Neural cell (in vitro differentiated cells): ENCODE results near the gene GRIA1. TPM values are rescaled to one million over a fixed set of nuclear protein-coding genes. Genes with fewer than 3 reads are reported as not detected.

Experiments
- H2AFZ ChIP-seq: fragments of 200-600, 300-800 bp; sonication (generic), shearing (Covaris generic); 2 replicates; pipeline ENCODE4 v1.6.0; 2014; ENCODE audit warnings: low read depth, mild to moderate bottlenecking, antibody characterized with exemption, low read length, moderate library complexity
- H3F3A ChIP-seq: fragments of 200-600 bp; shearing (Covaris generic); 2 replicates; pipeline ENCODE4 v1.6.1; 2016; ENCODE audit warnings: mild to moderate bottlenecking, moderate library complexity, mixed read lengths, antibody characterized with exemption, low read length; ENCODE audit not compliant: insufficient read depth, poor library complexity, severe bottlenecking
- H3K27ac ChIP-seq: fragments of 200-600, 300-800 bp; sonication (generic), shearing (Covaris generic); 2 replicates; pipeline ENCODE4 v1.5.1; 2014; ENCODE audit warnings: mild to moderate bottlenecking, low read length, moderate library complexity
- H3K27me3 ChIP-seq: fragments of 300-800, 200-600 bp; sonication (generic), shearing (Covaris generic); 2 replicates; pipeline ENCODE4 v1.6.0; 2014; ENCODE audit warnings: mild to moderate bottlenecking, low read depth, low read length, moderate library complexity; ENCODE audit not compliant: insufficient read depth
- H3K36me3 ChIP-seq: fragments of 300-800, 200-600 bp; sonication (generic), shearing (Covaris generic); 2 replicates; pipeline ENCODE4 v1.5.1; 2014; ENCODE audit warnings: mild to moderate bottlenecking, antibody characterized with exemption, low read length, moderate library complexity; ENCODE audit not compliant: insufficient read depth
- H3K4me2 ChIP-seq: fragments of 300-800, 200-600 bp; sonication (generic), shearing (Covaris generic); 2 replicates; pipeline ENCODE4 v1.6.0; 2014; ENCODE audit warnings: mild to moderate bottlenecking, low read length
- H3K4me3 ChIP-seq: fragments of 300-800, 200-600 bp; sonication (generic), shearing (Covaris generic); 2 replicates; pipeline ENCODE4 v1.5.1; 2014; ENCODE audit warnings: mild to moderate bottlenecking, low read length, moderate library complexity
- H3K79me2 ChIP-seq: fragments of 200-600 bp; shearing (Covaris generic); replicated peaks from 2 replicates; pipeline ENCODE4 v1.6.0; 2014; ENCODE audit warnings: mild to moderate bottlenecking, low read length, moderate library complexity; ENCODE audit not compliant: insufficient read depth
- H3K9ac ChIP-seq: fragments of 300-800, 200-600 bp; sonication (generic), shearing (Covaris generic); 2 replicates; pipeline ENCODE4 v1.6.1; 2016; ENCODE audit warnings: mild to moderate bottlenecking, low read length, mixed read lengths
- H3K9me2 ChIP-seq: fragments of 200-600 bp; shearing (Covaris generic); 2 replicates; pipeline ENCODE4 v1.6.1; 2016; ENCODE audit warnings: mild to moderate bottlenecking, low read length, mixed read lengths; ENCODE audit not compliant: insufficient read depth
- H3K9me3 ChIP-seq: fragments of 200-600, 300-800 bp; sonication (generic), shearing (Covaris generic); 2 replicates; pipeline ENCODE4 v1.6.1; 2016; ENCODE audit warnings: mild to moderate bottlenecking, mixed run types, low read length, moderate library complexity, mixed read lengths
- H4K20me1 ChIP-seq: fragments of 200-600 bp; shearing (Covaris generic); 2 replicates; pipeline ENCODE4 v1.6.1; 2016; ENCODE audit warnings: mild to moderate bottlenecking, mixed run types; ENCODE audit not compliant: insufficient read depth
- EP300 ChIP-seq: fragments of 450-650 bp; conservative IDR thresholded peaks from 2 replicates; pipeline ENCODE4 v1.6.1; 2014; ENCODE audit warnings: antibody characterized with exemption, mild to moderate bottlenecking, moderate library complexity; ENCODE audit not compliant: poor library complexity, severe bottlenecking
- EZH2 ChIP-seq: fragments of 200-600, 300-800 bp; shearing (Covaris generic), sonication (generic); IDR thresholded peaks from 2 replicates; pipeline ENCODE4 v1.6.1; 2014; ENCODE audit warnings: antibody characterized with exemption, low read length, borderline replicate concordance, mild to moderate bottlenecking; ENCODE audit not compliant: insufficient read depth, poor library complexity, severe bottlenecking
- MXI1 ChIP-seq: fragments of 450-650 bp; conservative IDR thresholded peaks from 2 replicates; pipeline ENCODE4 v1.6.1; 2014; ENCODE audit warnings: antibody characterized with exemption, mild to moderate bottlenecking; ENCODE audit not compliant: poor library complexity, severe bottlenecking
- POLR2AphosphoS5 ChIP-seq: IDR thresholded peaks from 2 replicates; pipeline ENCODE4 v1.6.1; 2012
- RAD21 ChIP-seq: fragments of 450-650 bp; conservative IDR thresholded peaks from 2 replicates; pipeline ENCODE4 v1.6.1; 2014; ENCODE audit warnings: antibody characterized with exemption, mild to moderate bottlenecking, moderate library complexity
- SMC3 ChIP-seq: fragments of 450-650 bp; conservative IDR thresholded peaks from 2 replicates; pipeline ENCODE4 v1.6.1; 2014; ENCODE audit warnings: antibody characterized with exemption, mild to moderate bottlenecking, moderate library complexity; ENCODE audit not compliant: poor library complexity
- TAF1 ChIP-seq: IDR thresholded peaks from 2 replicates; pipeline ENCODE4 v1.6.1; 2012; ENCODE audit warnings: low read depth
- polyA plus RNA-seq: library from polyadenylated mRNA; depleted of rRNA; stranded (reverse); fragments of >200 nt; gene quantifications from 2 replicates; pipeline ENCODE4 v1.2.3, GENCODE V29; 2014
- TF ChIP-seq, protein P1 (sequence below): IDR thresholded peaks from 2 replicates; pipeline ENCODE4 v1.6.1; 2012; ENCODE audit warnings: borderline replicate concordance
- TF ChIP-seq, protein P2 (sequence below): fragments of 450-650 bp; IDR thresholded peaks from 2 replicates; pipeline ENCODE4 v1.5.1; 2014; ENCODE audit warnings: antibody characterized with exemption, mild to moderate bottlenecking, moderate library complexity; ENCODE audit not compliant: poor library complexity, severe bottlenecking

The GRIA1 gene
- polyA plus RNA-seq, 1 donor from 2014 or later, result 59.6 TPM

- no peaks in the 10 kb centered on the region for H3K27me3 ChIP-seq
- H3K4me2 ChIP-seq, result no peak overlapping the region
- no peak overlapping the region for H3K27ac ChIP-seq
- TF ChIP-seq EZH2 (no peak), POLR2AphosphoS5 (no peak), EP300 (no peak), MXI1 (no peak), RAD21 (no peak), SMC3 (no peak), TAF1 (no peak)
- TF ChIP-seq, protein P1, sequence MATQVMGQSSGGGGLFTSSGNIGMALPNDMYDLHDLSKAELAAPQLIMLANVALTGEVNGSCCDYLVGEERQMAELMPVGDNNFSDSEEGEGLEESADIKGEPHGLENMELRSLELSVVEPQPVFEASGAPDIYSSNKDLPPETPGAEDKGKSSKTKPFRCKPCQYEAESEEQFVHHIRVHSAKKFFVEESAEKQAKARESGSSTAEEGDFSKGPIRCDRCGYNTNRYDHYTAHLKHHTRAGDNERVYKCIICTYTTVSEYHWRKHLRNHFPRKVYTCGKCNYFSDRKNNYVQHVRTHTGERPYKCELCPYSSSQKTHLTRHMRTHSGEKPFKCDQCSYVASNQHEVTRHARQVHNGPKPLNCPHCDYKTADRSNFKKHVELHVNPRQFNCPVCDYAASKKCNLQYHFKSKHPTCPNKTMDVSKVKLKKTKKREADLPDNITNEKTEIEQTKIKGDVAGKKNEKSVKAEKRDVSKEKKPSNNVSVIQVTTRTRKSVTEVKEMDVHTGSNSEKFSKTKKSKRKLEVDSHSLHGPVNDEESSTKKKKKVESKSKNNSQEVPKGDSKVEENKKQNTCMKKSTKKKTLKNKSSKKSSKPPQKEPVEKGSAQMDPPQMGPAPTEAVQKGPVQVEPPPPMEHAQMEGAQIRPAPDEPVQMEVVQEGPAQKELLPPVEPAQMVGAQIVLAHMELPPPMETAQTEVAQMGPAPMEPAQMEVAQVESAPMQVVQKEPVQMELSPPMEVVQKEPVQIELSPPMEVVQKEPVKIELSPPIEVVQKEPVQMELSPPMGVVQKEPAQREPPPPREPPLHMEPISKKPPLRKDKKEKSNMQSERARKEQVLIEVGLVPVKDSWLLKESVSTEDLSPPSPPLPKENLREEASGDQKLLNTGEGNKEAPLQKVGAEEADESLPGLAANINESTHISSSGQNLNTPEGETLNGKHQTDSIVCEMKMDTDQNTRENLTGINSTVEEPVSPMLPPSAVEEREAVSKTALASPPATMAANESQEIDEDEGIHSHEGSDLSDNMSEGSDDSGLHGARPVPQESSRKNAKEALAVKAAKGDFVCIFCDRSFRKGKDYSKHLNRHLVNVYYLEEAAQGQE, result no peak
- TF ChIP-seq, protein P2, sequence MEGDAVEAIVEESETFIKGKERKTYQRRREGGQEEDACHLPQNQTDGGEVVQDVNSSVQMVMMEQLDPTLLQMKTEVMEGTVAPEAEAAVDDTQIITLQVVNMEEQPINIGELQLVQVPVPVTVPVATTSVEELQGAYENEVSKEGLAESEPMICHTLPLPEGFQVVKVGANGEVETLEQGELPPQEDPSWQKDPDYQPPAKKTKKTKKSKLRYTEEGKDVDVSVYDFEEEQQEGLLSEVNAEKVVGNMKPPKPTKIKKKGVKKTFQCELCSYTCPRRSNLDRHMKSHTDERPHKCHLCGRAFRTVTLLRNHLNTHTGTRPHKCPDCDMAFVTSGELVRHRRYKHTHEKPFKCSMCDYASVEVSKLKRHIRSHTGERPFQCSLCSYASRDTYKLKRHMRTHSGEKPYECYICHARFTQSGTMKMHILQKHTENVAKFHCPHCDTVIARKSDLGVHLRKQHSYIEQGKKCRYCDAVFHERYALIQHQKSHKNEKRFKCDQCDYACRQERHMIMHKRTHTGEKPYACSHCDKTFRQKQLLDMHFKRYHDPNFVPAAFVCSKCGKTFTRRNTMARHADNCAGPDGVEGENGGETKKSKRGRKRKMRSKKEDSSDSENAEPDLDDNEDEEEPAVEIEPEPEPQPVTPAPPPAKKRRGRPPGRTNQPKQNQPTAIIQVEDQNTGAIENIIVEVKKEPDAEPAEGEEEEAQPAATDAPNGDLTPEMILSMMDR, result no peak
- no peaks in the 10 kb centered on the region for H3K9me2 ChIP-seq
- no peaks in the 10 kb centered on the region for H3K79me2 ChIP-seq
- H3K9ac ChIP-seq, result no peak overlapping the region
- H3K9me3 ChIP-seq, result no peaks in the 10 kb centered on the region
- H3K4me3 ChIP-seq, result no peak overlapping the region
- no peak overlapping the region for H2AFZ ChIP-seq
- no peaks in the 10 kb centered on the region for H4K20me1 ChIP-seq
- no peaks in the 10 kb centered on the region for H3F3A ChIP-seq
- H3K36me3 ChIP-seq, result no peaks in the 10 kb centered on the region
Measured at GRCh38 chr5:153824909-153825308, 334.4 kb downstream of the GRIA1 start.

GRCh38 chr5:153827397-153827796 is 336.9 kb downstream of the GRIA1 start:
- no peaks in the 10 kb centered on the region for H3K27me3 ChIP-seq
- no peak overlapping the region for H2AFZ ChIP-seq
- H3F3A ChIP-seq, result no peaks in the 10 kb centered on the region
- H3K4me3 ChIP-seq, result no peak overlapping the region
- no peak overlapping the region for H3K9ac ChIP-seq
- H3K9me3 ChIP-seq, result no peaks in the 10 kb centered on the region
- no peaks in the 10 kb centered on the region for H4K20me1 ChIP-seq
- H3K36me3 ChIP-seq, result no peaks in the 10 kb centered on the region
- H3K4me2 ChIP-seq, result no peak overlapping the region
- no peak overlapping the region for H3K27ac ChIP-seq
- TF ChIP-seq, protein P2, result no peak
- TF ChIP-seq MXI1 (no peak), EP300 (no peak)
- no peaks in the 10 kb centered on the region for H3K79me2 ChIP-seq
- H3K9me2 ChIP-seq, result no peaks in the 10 kb centered on the region
